GM21360 (cell line): ENCODE data around the gene MRPS15.
"Not testable (repeated sequence)": the region's sequence is repeated elsewhere in the genome, so short reads cannot be mapped to it uniquely, and the experiment has no call there.

Experiments
- ATAC-seq: cut with Tn5 transposase; IDR thresholded peaks from one replicate; pipeline ENCODE4 v1.9.1; 2021; ENCODE audit warnings: mild to moderate bottlenecking, moderate library complexity; ENCODE audit not compliant: unreplicated experiment

Gene MRPS15

GRCh38 chr1:36484099-36484498 lies 19.9 kb upstream of the MRPS15 start:
- no peak for ATAC-seq

DNA sequence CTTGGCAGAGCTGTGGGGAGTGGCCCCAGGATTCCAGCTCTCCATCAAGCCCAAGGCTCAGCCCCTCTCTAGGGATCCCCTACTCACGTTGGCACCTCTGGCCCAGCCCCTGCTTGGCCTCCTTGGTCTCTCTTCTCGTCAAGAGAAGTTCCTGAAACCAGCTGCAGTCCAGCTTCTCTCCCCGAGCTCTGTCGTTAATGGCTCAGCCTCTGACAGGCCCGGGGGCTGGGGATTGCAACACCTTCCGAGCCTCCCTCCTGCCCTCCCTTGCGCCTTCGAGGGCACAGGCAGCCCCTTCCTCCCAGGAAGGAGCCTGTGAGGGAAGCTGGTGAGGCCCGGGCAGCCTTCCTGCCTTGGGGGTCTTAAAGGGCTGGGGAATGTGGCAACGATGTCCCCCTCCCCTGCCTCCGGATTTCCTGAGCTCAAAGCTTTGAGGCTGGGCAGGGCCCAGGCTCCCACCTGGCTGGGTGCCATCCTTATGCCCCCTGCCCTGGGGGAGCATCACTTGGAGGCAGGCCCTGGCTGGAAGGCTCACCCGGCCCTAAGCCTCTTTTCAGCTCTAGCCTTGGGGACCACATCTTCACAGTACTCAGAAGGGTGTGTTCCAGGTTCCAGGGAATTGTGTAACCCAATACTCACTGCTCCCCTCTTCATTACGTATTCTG lies 18.7 kb upstream of the MRPS15 start, which contains the start of gene CSF3R:
TSS of gene CSF3R (minus strand) at position 190 of the 665 bp plus-strand sequence. CDS start 3,417 bp downstream, outside the sequence.
- no peak for ATAC-seq

- ATAC-seq, result no peak
Measured at GRCh38 chr1:36481771-36482723, 17.9 kb upstream of the MRPS15 start.

DNA sequence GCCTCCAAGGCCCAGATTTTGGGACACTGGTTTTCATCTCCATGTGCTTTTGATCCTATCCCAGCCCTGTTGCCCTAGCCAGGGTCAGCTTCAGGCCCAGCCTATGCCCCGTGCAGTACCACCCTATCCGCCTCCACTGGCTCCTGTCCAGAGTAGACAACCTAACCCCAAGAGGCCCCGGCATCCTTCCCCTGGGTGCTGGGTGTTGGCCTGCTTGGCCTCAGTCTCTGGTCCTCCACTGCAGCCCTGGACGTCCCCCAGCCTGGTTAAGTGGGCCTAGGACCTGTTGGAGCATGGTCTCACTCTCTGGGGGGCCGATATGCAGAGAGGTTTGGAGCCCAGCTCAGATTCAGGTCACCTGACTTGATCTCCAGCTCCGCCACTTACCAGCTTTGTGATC lies 16.9 kb upstream of the MRPS15 start:
- no peak for ATAC-seq

GRCh38 chr1:36480161-36480560 lies 16.0 kb upstream of the MRPS15 start:
- no peak for ATAC-seq

GRCh38 chr1:36479505-36480051 lies 15.4 kb upstream of the MRPS15 start:
- ATAC-seq, result no peak

- not testable (repeated sequence) for ATAC-seq
Measured at GRCh38 chr1:36477615-36478014, 13.4 kb upstream of the MRPS15 start.

DNA sequence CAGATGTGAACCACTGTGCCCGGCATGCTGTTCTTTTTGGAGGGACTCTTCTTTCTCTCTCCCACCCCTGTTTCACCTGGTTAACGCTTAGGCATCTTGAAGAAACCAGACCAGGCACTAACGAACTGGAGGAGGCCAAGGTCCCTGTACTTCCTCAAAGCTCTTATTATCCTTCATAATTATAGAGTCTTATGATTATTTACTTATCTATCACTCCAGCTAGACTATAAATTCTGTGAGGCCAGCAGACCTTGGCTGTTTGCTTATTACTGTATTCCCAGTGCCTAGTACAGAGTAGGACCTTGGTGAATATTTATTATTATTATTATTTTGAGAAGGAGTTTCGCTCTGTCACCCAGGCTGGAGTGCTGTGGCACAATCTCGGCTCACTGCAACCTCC lies 12.8 kb upstream of the MRPS15 start:
- no peak for ATAC-seq

GRCh38 chr1:36475910-36476604 lies 11.9 kb upstream of the MRPS15 start:
- no peak for ATAC-seq

- ATAC-seq, result no peak
Measured at GRCh38 chr1:36475341-36475740, 11.2 kb upstream of the MRPS15 start.

- ATAC-seq, result no peak
Measured at GRCh38 chr1:36472656-36473055, 8.5 kb upstream of the MRPS15 start.

DNA sequence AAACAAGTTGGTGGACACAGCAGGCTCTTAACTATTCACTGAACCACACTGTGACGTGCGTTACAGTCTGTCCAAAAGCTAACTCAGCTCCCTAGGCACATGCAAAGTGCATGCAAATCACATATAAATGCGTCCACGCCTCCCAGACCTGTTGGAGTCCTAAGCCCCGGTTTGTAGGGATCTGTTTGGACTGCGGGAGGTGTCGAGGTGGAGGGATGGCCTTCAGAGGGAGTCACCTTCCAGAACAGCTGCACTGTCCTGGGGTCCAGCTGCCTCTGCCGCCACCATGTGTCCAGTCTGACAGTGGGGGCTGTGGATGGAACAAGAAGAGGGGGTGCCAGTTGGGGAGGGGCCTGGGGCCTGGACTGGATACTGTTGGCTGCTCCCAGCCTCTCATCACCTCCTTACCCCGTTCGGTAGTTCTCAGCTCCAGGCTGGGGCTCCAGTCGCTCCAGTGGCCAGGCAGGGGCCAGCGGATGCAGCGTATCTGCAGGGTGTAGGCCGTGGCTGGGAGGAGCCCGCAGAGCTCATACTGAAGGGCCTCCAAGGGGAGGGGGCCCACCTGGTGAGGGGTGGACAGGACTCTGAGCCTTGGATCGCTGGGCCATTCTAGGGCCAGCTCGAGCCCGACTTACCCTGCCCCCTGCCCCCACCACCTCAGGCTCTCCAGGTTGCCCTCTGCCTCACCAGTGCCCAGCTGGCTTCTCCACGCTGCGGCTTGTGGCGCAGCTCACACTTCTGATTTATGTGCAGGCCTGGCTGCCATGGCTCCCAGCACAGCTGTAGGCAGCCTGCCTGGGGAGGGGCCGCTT lies 7.9 kb upstream of the MRPS15 start:
- ATAC-seq, result no peak

DNA sequence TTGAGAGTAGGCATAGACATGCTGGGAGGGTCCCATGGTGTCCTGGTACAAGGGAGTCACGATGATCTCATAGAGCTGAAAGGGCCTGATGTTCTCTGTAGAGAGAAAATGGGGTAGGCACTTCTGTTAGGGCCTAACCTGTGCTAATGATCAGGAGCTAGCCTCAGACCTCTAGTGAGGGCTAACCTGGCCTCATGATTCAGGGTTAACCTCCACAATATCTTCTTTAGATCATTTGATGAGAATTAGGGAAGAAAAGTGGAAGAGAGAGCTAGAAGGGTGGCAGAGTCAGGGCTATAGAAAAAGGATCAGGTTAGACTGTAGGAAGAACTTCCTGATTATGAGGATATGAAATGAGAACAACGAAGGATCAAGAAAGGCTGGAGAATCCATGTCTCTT lies 5.0 kb upstream of the MRPS15 start:
- no peak for ATAC-seq

GRCh38 chr1:36467700-36468455 lies 3.7 kb upstream of the MRPS15 start:
- ATAC-seq, result no peak

GRCh38 chr1:36467027-36467410 lies 2.8 kb upstream of the MRPS15 start:
- ATAC-seq, result no peak

DNA sequence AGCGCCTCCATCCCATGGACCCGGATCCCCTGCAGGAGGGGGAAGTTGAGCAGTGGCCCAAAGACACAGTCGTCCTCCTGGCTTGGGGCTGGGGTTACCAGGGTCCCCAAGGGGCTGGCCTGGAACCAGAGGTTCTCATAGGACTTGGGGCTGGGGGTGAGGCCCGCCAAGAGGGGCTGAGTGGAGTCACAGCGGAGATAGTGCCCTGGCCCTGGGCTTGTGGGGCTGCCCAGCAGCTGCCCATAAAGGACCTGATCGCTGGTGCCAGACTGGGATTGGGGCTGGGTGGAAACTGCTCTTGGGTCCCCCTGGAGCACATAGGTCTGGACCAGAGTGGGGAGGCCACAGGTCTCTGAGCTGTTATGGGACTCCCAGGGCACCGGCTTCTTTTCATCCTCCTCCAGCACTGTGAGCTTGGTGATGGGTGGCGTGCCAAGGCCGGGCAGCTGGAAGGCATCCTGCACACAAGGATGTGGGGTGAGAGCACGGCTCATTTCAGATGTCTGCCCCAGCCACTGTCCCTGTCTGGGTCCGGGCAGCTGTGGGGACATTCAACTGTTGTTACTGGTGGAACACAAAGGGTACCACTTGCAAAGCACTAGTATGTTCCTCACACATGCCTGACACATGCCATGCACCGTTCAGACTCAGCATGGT lies 2.3 kb upstream of the MRPS15 start:
- ATAC-seq, result no peak

GRCh38 chr1:36465731-36466369 lies 1.7 kb upstream of the MRPS15 start:
- ATAC-seq, result no peak

DNA sequence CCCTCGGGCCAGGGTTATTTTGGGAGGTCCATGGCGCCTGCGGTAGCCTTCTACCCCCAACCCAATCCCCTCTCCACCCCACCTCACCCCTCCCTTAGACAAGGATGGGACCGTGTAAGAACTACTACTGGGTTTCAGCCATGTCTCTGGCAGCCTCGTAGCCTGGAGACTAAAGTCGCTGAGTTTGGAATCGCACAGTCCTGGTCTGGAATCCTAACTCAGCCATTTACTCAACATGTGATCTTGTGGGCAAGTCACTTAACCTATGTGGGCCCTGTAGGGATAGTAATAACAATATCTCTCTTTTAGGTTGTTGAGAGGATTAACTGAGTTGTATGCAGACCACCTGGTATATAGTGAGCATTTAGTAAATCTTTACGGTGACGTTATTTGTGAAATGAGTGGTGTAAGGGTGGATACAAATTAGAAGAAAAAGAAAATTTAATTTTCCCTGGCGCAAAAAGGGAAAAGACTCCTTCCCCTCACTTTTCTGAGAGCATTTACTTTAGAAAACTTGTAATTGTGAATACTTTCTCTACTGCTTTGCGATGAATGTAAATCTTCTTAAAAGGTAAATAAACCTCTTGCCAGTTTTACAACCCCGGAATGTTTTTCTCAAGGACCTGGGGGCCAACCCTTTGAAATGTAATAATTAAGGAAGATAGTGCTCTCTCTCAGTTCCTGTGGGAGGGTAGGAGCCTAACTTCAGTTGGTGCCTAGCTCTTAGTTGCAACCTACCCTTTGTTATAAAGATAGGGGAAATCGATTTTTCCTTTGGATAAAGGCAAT lies 615 bp upstream of the MRPS15 start:
- no peak for ATAC-seq
